Limb (tissue), 2 donors: ENCODE measurements around the gene NID1.
"Not testable (repeated sequence)": the region's sequence is repeated elsewhere in the genome, so short reads cannot be mapped to it uniquely, and the experiment has no call there.

Experiments used
- DNase-seq, 2 donors: peaks; one replicate each; pipeline ENCODE4 v3.0.0-alpha.2; 2016; ENCODE audit errors: extremely low spot score in 2 of 2

Gene NID1

DNA sequence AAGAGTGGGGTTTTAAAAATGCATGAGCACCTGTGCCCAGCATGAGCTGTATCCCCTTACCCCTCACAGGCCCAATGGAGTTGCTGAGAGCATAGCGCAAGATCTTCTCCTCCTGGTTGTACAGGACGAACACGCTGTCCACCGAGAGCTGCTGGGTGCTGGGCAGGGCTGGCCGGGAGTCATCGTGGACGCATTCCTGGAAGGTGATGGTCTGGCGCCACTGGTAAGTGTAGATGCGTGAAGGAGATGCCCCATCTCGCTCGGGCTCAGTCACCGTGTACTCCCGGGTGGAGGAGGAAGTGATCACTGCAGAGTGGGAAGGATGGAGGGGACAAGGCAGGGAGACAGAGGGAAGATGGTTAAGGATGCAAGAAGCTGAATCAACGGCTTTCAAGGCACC is 39.1 kb downstream of the NID1 start:
- no peak for DNase-seq

DNA sequence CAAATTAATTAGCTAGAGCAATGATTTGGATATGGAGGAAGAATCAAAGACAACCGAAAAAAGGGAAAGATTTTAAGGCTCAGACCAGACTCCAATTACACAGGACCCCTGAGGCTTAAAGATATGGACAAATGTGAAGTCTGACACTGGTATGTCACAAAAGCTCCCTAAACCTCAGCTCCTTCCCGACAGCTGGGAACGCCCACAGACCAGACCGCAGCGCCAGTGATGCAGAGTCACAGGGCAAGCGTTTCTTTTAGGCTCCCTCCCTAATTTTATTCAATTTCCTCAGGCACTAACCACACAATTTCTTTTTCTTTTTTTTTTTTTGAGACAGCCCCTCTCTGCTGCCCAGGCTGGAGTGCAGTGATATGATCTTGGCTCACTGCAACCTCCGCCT is 40.2 kb downstream of the NID1 start:
- DNase-seq = no peak

DNA sequence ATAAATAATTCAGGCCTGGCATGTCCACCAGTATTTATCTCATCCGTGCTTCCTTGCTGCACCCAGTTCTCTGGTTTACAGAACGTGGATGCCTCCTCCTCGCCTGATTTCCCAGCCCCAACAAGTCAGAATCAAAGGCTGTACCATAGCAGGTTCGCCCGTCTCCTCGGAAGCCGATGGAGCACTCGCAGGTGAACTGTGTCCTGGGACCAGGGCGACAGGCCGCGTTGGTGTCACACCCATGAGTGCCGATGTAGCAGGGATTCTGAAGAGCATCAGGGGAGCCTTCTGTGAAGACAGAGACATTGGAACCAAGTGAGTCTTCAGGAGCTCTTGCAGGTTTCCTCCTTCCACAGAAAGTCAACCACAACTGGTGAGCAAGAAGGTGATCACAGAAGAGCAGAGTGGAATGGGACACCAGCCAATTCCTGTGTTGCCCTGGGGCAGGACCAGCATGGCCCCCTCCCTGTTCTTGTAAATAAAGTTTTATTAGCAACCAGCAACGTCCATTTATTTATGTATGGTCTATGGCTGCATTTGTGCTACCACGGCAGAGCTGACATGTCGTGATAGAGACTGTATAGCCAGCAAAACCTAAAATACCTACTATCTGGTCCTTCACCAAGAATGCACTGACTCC is 40.8 kb downstream of the NID1 start:
- no peak for DNase-seq

DNA sequence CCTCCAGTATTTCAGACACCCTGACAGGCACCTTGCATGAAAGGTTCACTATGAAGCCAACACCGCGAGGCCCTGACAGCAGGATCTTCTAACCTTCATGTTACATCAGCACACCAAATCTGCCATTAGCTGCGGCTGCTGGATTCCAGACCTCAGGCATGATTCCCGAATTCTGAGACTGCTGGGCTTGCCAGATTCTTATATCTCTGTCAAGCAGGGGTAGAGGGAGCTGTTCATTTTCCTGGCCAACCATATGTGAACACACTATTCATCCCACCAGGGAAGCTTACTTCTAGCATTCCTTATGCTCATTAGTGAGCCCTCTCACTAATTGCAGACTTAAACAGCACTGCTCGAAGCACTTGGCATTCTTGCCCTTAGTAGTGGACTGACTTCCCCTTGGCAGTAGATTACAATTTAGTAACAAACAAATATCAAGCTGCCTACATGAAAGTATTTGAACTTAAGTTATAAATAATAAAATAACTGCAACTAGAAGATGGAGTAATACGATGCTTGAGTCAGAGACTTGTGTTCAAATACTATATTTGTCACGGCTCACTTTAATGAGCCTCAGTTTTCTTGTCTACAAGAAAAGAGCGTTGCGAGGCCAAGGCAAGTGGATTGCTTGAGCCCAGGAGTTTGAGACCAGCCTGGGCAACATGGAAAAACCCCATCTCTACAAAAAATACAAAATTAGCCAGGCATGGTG is 43.3 kb downstream of the NID1 start:
- DNase-seq = peak; percentile 45 to 72

DNA sequence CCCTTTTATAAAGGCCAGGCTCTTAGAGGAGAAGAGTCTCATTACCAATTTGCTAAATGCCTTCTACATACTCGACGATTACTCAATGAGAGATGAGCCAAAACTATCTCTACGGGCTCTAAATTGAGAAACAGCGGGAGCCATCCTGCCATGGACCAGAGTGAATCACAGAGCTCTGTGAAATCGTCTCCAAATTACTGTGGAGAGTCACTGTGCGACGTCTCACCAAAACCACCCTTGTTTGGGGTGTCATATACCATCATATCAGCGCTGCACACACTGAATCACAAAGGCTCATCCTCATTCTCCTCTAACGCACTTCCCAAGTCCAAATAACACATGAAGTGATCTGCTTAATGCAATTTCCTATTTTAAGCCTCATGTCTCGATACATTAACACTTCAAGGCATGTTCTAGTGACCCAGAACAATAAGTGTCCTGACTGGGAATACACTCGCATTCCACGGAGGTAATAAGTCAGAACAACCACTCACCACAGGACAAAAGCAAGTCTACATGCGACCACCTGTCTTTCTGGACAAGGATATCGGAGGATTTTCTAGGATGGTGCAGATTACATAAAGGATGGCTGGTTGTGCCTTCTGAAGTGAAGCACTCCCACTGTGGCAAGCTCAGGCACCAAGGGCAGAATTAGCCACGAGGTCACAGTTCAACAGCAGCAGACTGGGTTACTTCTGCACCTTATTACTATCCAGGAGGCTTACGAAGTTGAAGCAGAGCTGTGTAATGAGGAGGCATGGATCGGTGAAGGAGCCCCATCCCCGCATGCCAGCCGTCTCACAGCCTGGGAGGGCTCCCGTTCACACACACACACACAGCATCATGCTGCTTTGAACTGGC is 44.3 kb downstream of the NID1 start:
- DNase-seq = no peak

DNA sequence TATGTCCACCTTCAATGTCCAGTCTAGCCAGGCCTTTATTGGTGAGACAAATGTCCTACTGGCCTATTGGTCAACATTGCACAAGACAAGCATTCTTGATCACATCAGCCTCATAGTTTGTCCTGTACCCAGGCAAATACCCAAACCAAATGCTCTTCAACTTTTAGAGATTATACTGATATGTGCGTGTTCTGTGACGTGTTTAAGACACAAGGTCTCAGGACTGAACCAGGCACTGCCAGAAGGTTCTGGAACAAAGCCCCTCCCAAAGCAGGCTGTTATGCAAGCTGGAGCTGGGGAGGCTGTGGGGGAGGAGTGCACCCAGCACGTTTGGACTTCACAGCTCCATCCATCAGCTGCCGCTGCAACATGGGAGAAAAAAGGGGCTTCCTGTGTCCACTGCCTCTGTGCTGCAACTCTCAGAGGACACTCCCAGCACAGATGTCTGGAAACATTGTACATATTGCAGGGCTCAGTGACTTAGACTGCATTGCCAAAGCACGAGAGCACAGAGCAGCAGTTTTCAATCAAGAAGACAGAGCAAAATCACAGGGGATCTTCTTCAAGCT is 45.9 kb downstream of the NID1 start:
- DNase-seq = peak; percentile 36 to 68

DNA sequence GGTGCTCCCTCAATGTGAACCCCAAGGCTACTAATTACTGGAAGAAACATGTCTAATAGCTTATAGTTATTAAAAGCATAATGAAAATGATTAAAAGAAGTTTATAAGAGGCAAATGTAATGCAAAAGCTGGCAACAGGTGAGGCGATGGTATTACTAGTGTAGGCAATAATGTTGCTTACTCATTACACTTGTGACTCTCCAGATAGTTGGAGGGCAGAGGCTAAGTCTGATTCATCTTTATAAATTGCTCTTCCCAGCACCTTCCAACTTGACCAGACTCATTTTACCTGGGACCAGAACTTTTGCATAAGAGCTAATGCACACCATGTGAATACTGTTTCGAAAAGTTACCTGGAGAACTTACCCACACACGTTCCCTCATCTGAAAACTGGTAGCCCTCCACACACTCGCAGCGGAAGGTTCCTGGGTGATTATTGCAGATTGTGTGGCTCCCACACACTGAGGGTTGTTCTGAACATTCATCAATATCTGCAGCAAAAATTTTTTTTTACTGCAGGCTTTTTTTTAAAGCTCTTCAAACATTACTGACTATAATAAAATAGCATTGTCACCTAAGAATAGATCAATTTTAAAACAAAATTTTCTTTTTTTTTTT is 48.0 kb downstream of the NID1 start:
- no peak for DNase-seq

DNA sequence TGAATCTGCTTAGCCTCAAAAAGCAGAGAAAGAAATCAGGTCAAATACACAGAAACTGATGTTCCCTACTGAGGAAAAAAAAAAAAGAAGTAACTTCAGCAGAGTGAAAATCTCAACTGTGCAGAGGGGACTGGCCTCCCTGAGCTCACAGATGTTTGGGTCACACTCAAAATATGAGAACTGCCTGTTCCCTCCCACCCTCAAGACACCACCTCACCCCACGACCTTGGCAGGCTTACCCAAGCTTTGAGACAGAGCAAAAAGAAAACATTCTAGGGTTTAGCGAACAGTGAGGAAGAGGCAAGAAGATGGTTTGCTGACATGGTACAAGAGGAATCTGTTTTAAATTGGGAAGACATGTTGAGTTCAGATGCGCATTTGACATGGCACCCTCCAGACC is 48.8 kb downstream of the NID1 start:
- DNase-seq = peak in 1 of 2 donors; percentile 3

DNA sequence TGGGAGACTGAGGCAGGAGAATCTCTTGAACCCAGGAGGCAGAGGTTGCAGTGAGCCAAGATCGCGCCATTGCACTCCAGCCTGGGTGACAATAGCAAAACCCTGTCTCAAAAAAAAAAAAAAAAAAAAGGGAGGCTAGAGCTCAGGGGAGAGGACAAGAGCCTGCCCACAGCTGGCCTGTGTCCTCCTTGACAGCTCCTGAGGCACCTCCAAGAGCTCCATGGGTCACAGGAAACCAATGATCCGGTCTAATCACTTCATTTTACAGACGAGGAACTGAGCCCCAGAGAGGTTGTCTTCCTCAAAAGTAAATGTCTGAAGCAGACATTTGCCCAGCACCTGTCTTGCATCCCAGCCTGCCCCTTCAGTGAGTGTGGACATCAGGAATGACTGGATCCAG is 49.4 kb downstream of the NID1 start:
- no peak for DNase-seq

DNA sequence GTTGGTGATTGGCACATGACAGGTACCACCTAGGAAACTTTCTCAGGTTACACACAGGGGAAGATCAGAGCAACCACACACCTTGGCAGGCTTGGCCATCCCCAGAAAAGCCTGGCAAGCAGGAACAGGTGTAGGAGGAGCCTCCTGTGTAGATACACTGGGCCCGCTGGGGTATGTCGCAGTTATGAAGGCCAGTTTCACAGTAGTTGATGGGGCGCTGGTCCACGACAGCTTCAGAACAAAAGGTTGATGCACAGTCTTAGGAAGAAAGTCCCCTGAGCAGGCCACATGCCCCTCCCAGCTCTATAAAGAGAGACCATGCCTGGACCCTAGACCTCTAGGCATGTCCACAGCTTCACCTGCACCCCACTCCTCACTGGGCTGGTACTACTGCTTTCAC is 51.6 kb downstream of the NID1 start:
- DNase-seq = no peak

DNA sequence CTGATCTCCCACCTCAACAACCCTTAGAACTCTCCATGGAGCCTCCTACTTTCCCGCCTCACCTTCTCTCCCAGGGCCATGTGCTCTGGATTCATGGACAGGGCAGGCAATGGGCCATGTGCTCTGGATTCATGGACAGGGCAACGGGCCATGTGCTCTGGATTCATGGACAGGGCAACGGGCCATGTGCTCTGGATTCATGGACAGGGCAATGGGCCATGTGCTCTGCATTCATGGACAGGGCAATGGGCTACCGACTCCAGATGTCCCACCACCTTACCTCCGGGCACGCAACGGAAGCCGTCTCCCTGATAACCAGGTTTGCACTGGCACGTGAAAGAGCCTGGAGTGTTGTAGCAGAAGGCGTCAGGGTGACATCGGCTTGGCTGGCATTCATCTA is 53.2 kb downstream of the NID1 start:
- DNase-seq = no peak

DNA sequence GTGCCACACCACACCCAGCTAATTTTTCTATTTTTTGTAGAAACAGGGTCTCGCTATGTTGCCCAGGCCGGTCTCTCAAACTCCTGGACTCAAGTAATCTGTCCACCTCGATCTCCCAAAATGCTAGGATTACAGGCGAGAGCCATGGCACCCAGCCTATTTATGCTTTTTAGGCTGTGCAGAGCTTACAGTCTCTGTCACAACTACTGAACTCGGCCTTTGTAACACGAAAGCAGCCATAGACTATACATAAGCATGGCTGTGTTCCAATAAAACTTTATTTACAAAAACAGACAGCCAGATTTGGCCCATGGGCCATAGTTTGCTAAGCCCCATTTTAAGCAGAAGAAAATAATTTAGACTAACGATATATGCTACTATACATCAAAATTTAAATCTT is 54.4 kb downstream of the NID1 start:
- DNase-seq = no peak

DNA sequence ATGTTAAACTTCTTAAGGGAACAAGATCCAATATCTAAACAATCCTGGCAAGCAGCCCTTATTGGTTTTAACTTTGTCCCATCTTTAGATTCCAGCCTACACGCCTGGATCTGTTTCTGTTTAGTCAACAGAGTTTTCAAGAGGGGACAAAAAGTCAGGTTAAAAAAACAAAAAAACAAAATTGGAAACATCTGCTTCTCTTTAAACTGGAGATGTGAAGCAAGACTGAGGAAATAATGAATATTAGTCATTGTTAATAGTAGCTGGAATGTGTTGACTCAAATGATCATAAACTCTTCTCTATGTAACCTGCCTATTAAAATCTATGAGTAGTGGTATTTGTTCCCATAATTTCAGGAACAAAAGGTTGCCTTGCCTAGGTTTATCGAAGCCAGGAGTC is 55.0 kb downstream of the NID1 start:
- DNase-seq = peak in 1 of 2 donors; percentile 60

DNA sequence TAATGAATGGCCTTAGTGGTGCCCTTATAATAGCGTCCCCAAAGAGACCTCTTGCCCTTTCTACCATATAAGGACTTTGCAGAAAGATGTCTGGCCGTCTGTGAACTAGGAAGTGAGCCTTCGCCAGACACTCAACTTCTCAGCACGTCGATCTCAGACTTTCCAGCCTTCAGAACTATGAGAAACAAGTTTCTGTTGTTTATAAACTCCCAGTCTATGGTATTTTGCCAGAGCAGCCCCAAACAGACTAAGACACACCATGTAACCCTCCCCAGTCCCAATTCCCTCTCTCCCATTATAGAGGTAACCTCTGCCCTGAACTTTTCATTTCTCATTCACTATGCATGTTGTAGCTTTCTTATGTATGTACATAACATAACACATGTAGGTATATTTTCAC is 55.7 kb downstream of the NID1 start:
- DNase-seq = peak in 1 of 2 donors; percentile 24

DNA sequence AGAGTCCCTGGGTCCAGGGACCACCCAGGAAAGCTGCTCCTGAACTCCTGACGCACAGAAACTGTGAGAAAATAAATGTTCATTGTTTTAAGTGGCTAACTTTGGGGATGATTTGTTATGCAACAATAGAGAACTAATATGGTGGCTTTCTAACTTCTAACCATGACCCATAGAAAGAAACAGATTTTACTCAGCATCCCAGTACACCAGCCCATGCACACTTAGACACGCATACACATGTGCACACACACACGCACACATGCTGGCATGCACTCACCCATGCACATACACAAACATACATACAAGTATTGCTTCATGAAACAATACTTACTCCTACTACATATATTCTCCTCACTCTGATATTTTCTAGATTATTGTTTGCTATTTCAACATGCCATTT is 57.1 kb downstream of the NID1 start:
- no peak for DNase-seq

DNA sequence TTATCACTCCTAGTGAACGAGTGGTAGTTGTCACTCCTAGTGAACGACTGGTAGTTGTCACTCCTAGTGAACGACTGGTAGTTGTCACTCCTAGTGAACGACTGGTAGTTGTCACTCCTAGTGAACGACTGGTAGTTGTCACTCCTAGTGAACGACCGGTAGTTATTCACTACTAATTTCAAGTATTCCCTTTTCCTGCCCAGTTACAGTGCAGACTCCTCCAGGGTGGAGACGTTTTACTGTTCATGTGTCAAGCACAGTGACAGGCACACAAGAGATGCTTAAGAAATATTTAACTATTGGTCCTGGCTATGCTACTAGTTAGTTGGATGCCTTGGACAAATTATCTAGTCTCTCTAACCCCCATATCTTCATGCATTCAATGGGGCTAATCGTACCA is 61.8 kb downstream of the NID1 start:
- not testable (repeated sequence) for DNase-seq

DNA sequence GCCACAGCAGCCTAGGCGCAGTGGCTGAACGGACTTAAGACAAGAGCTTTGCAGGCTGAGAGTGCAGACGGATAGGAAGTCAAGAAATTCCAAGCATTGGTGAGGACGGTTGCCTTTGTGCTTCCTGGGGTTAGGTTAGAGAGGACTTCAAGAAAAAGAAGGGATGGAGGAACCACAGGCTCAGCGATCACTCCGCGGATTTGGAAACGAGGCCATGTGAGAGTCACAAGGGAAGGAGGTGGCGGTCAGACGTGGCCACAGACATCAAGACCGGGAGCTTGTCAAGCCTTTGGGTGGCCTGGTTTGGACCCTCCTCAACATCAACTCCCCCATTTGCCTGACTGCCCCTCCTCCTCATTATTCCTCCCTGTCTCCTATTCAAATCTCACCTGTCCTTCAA is 62.3 kb downstream of the NID1 start:
- DNase-seq = no peak

DNA sequence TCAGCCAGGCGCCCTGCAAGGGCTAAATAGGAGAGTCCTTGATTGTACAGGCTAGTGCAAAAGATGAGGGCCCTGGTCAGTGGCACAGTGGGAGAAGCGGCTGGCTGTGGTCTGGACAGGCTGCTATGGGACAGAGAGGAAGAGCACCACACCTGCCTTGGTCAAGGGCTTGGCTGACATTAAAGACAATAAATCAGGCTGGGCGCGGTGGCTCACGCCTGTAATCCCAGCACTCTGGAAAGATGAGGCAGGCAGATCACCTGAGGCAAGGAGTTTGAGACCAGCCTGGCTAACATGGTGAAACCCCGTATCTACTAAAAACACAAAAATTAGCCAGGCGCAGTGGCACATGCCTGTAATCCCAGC is 62.9 kb downstream of the NID1 start:
- DNase-seq = no peak

DNA sequence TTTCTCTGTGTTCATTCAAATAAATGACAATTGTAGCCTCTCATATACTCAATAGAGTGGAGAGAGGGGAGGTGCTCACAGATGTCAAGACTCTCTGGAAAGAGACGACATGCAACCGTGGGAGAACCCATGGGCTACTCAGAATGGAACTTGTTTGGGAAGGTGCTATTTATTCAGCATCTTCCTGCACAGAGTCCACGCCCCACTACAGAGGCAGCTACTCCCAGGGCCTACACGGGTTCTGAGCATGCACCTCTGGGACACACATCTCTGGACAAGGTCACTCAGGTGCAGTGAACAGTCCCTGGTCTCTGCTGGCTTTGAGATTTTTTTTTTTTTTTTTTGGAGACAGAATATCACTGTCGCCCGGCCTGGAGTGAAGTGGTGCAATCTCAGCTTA is 64.1 kb downstream of the NID1 start:
- DNase-seq = no peak

DNA sequence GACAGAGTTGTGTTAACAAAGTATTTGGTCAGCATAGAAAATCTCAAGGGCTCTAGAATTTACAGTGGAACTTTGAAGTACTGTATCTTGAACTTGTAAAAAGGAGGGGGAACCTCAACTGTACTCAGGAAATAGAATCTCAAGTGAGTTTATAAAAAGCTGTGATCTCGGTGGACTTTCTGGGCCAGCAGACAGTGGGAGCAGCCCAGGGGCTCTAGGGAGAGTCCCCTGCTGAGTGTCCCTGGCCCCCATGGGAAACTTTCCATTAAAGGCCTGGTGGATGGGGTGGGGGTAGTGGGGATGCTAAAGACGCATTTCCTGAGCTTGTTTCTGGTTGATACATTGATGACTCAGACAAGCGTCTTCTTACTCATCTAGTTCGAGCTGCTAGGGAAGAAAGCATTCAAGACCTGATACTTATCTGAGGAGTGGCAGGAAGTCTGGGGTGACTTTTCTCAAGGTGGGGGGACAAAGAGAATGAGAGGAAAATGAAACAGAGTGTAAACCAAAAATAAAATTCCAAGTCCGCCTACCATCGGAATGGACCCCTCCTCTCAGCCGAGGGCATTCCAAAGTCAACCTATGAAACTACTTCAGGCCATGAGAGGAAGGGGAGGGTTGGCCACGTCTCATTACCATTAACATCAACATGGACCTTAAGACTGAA is 65.5 kb downstream of the NID1 start:
- no peak for DNase-seq

DNA sequence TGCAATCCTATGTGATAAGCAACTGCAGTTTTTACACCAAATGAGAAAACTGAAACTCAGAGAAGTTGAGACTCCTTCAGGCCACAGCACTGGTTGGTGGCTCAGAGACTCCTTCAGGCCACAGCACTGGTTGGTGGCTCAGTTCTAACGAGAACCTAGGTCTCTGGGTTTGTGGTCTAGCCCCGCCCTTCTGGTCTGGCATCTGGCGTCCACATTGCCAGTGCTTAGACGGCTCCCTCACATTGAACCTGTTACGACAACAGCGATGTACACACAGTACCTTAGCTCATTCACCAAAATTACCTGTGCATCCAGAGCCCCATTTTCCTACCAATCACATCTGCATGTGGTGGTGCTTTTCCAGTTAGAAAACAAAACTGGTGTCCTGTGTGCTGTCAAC is 66.1 kb downstream of the NID1 start:
- no peak for DNase-seq
